K562 (cell line): ENCODE measurements around the gene PSMD1. TPM values are rescaled to one million over a fixed set of nuclear protein-coding genes. Genes with fewer than 3 reads are reported as not detected.

Source experiments
- ATAC-seq: fragments of 200-7000 bp; cut with Tn5 transposase; 3 replicates; pipeline ENCODE4 v1.9.1; 2020; ENCODE audit warnings: moderate library complexity
- BruUV-seq: library from RNA; stranded (reverse); fragments of 400-500 nt; replicated peaks from 2 replicates; lab custom pipeline; 2021; lab: Mats Ljungman, UMichigan
- CTCF ChIA-PET: fragments of 300-600 bp; formaldehyde crosslinking; extraction: SDS; loops from one replicate; lab custom pipeline; 2021; ENCODE audit warnings: low intra/inter-chr PET ratio; lab: Yijun Ruan, JAX
- POLR2A ChIA-PET: fragments of 300-600, 350-650 bp; sonication (Branson Sonifier 250); formaldehyde crosslinking; extraction: SDS; loops from one replicate; lab custom pipeline; 2021; ENCODE audit warnings: antibody characterized with exemption, inconsistent platforms; lab: Yijun Ruan, JAX
- DNase-seq, 4 experiments: peaks; one replicate each; pipeline versions ENCODE4 v3.0.0 to v3.0.0-alpha.2; 2011 to 2018; ENCODE audit warnings: low spot score in 3 of 4, mixed read lengths in 3 of 4; ENCODE audit errors: extremely low read depth in 1 of 4
- FAIRE-seq: peaks from 2 replicates; lab custom pipeline; 2011; peaks lifted over from hg19 to GRCh38; lab: Jason Lieb, UNC
- H2AFZ ChIP-seq: 2 replicates; pipeline ENCODE4 v1.6.0; 2011; ENCODE audit warnings: low read depth, low read length, control low read depth, inconsistent platforms
- H3K27ac ChIP-seq: fragments of 200-600 bp; 3 replicates; pipeline ENCODE4 v1.8.0; 2011; ENCODE audit warnings: low read depth, mild to moderate bottlenecking, control low read depth, inconsistent platforms, low read length, moderate library complexity, mixed read lengths; ENCODE audit errors: extremely low read depth
- H3K27me3 ChIP-seq, 2 experiments: fragments of 300-600 bp in 1 of 2; 2 replicates in 1 of 2; 3 replicates in 1 of 2; pipeline versions ENCODE4 v1.6.0 to v1.8.0; 2011; ENCODE audit warnings: inconsistent platforms in 2 of 2, low read length in 2 of 2, mild to moderate bottlenecking in 1 of 2, mixed read lengths in 1 of 2, moderate library complexity in 1 of 2; ENCODE audit not compliant: control insufficient read depth in 2 of 2, insufficient read depth in 2 of 2
- H3K36me3 ChIP-seq: fragments of 300-600 bp; 3 replicates; pipeline ENCODE4 v1.8.0; 2011; ENCODE audit warnings: mild to moderate bottlenecking, low read length, inconsistent platforms; ENCODE audit not compliant: control insufficient read depth, insufficient read depth
- H3K4me1 ChIP-seq, 2 experiments: fragments of 200-600 bp in 1 of 2; replicated peaks in 1 of 2; 2 replicates in 1 of 2; 3 replicates in 1 of 2; pipeline versions ENCODE4 v1.5.1 to v1.8.0; 2011; ENCODE audit warnings: inconsistent platforms in 2 of 2, low read length in 2 of 2, mild to moderate bottlenecking in 1 of 2, mixed read lengths in 1 of 2, moderate library complexity in 1 of 2; ENCODE audit not compliant: control insufficient read depth in 2 of 2, insufficient read depth in 2 of 2
- H3K4me2 ChIP-seq: 2 replicates; pipeline ENCODE4 v1.6.1; 2011; ENCODE audit warnings: low read length, control low read depth, inconsistent platforms, mixed read lengths; ENCODE audit not compliant: insufficient read depth
- H3K4me3 ChIP-seq: fragments of 200-600 bp; sonication (generic), shearing (Covaris generic); 2 replicates; pipeline ENCODE4 v1.5.1; 2016; ENCODE audit warnings: control low read depth, inconsistent platforms
- H3K79me2 ChIP-seq: fragments of 200-600 bp; 3 replicates; pipeline ENCODE4 v1.8.0; 2011; ENCODE audit warnings: low read length, inconsistent platforms; ENCODE audit not compliant: control insufficient read depth, insufficient read depth
- H3K9ac ChIP-seq, 2 experiments: 2 replicates each; pipeline versions ENCODE4 v1.6.0 to v1.6.1; 2011; ENCODE audit warnings: low read depth in 2 of 2, low read length in 2 of 2, control low read depth in 1 of 2, inconsistent platforms in 1 of 2, mild to moderate bottlenecking in 1 of 2, mixed read lengths in 1 of 2; ENCODE audit not compliant: insufficient read depth in 1 of 2
- H3K9me1 ChIP-seq: one replicate; pipeline ENCODE4 v1.6.0; 2011; ENCODE audit warnings: inconsistent platforms, mild to moderate bottlenecking, low read length, moderate library complexity; ENCODE audit not compliant: control insufficient read depth, insufficient read depth
- H3K9me3 ChIP-seq: replicated peaks from 2 replicates; pipeline ENCODE4 v1.5.1; 2011; ENCODE audit warnings: low read depth, low read length, inconsistent platforms; ENCODE audit not compliant: control insufficient read depth, insufficient read depth
- H4K20me1 ChIP-seq: replicated peaks from 2 replicates; pipeline ENCODE4 v1.6.1; 2011; ENCODE audit warnings: low read length, inconsistent platforms, mixed read lengths; ENCODE audit not compliant: control insufficient read depth, insufficient read depth
- BRF2 ChIP-seq: IDR thresholded peaks from 3 replicates; pipeline ENCODE4 v1.6.1; 2011; ENCODE audit warnings: borderline replicate concordance, mild to moderate bottlenecking; ENCODE audit not compliant: insufficient read length, insufficient read depth
- DDX20 ChIP-seq: fragments of 450-650 bp; IDR thresholded peaks from 2 replicates; pipeline ENCODE4 v1.6.1; 2016; ENCODE audit warnings: missing genetic modification characterization, low read depth, mild to moderate bottlenecking, missing compliant biosample characterization, moderate library complexity
- EHMT2 ChIP-seq: fragments of 450-650 bp; IDR thresholded peaks from 2 replicates; pipeline ENCODE4 v1.6.1; 2018; ENCODE audit warnings: antibody characterized with exemption
- HNRNPH1 ChIP-seq: fragments of 200-400 bp; formaldehyde crosslinking; optimal IDR thresholded peaks from 2 replicates; pipeline ENCODE3; 2017; ENCODE audit warnings: low read depth, mild to moderate bottlenecking, low read length, moderate library complexity
- KLF10 ChIP-seq: fragments of 250-450 bp; sonication (Bioruptor Pico); IDR thresholded peaks from 2 replicates; pipeline ENCODE4 v1.6.1; 2021; ENCODE audit warnings: matching md5 sums
- OTX1 ChIP-seq: fragments of 450-650 bp; formaldehyde crosslinking; IDR thresholded peaks from 2 replicates; pipeline ENCODE4 v1.4.0; 2022; ENCODE audit warnings: mild to moderate bottlenecking
- ZNF764 ChIP-seq: fragments of 250-450 bp; sonication (Bioruptor Pico); IDR thresholded peaks from 2 replicates; pipeline ENCODE4 v1.4.0; 2020; ENCODE audit warnings: low read depth, mild to moderate bottlenecking, moderate library complexity
- whole genome bisulfite sequencing: fragments of 100-300 bp; shearing (Covaris generic); methylation state at CpG from one replicate; pipeline ENCODE4 v1.1.6; 2016; ENCODE audit warnings: low coverage, mixed read lengths; ENCODE audit not compliant: insufficient coverage; ENCODE audit errors: missing lambda C conversion rate; 5-methylcytosine and 5-hydroxymethylcytosine counted together
- in situ Hi-C: fragments of 300-500 bp; cut with MboI; formaldehyde crosslinking; loops from 4 replicates; pipeline ENCODE4 v1.15.0; 2018; ENCODE audit warnings: inconsistent platforms, mixed read lengths
- intact Hi-C: fragments of 100-400 bp; cut with micrococcal nuclease; formaldehyde crosslinking; loops from 2 replicates; pipeline ENCODE4 v1.14.2; 2022
- polyA plus RNA-seq, 8 experiments: library from polyadenylated mRNA; depleted of rRNA in 4 of 8; stranded (reverse) in 5 of 8; unstranded in 3 of 8; fragments of >200 nt; fragmentation: Nextera tagmentation in 2 of 8; fragmentation: Illumina TruSeq in 1 of 8; extraction: Ambion mirVana in 2 of 8; extraction: Trizol in 1 of 8; gene quantifications; 2 replicates each; pipeline versions ENCODE4 v1.2.1 to v1.2.3, GENCODE V29; 2011 to 2014; ENCODE audit warnings: inconsistent platforms in 1 of 8, missing spikeins in 1 of 8
- total RNA-seq, 7 experiments: library from RNA; depleted of rRNA in 6 of 7; stranded (reverse); fragments of >200 nt in 6 of 7; fragmentation: Illumina TruSeq in 2 of 7; extraction: Trizol in 2 of 7; gene quantifications; 2 replicates each; pipeline versions ENCODE4 v1.2.1 to v1.2.3, GENCODE V29; 2011 to 2021; ENCODE audit warnings: low replicate concordance in 1 of 7
- TF ChIP-seq, protein P1 (sequence below): fragments of 450-650 bp; IDR thresholded peaks from 2 replicates; pipeline ENCODE4 v1.6.1; 2016

Gene PSMD1
- total and polyA plus RNA-seq, 9 of the 15 experiments (the other 6 are each of a cell fraction or from before 2014, with no cell fraction given), result 100 to 257 (median 147) TPM

- H2AFZ ChIP-seq, result no peak overlapping the region
- in situ Hi-C loops, result no loop called here
- no peaks in the 10 kb centered on the region for H3K79me2 ChIP-seq
- no peak for FAIRE-seq
- H3K4me3 ChIP-seq, result no peak overlapping the region
- ATAC-seq, result no peak
- intact Hi-C loops, result no loop called here
- no peaks in the 10 kb centered on the region for H3K9me1 ChIP-seq
- CTCF ChIA-PET, result no interaction called here
- 13% methylated on average over 3 of the region's 3 CpGs for WGBS
- TF ChIP-seq, protein P1, sequence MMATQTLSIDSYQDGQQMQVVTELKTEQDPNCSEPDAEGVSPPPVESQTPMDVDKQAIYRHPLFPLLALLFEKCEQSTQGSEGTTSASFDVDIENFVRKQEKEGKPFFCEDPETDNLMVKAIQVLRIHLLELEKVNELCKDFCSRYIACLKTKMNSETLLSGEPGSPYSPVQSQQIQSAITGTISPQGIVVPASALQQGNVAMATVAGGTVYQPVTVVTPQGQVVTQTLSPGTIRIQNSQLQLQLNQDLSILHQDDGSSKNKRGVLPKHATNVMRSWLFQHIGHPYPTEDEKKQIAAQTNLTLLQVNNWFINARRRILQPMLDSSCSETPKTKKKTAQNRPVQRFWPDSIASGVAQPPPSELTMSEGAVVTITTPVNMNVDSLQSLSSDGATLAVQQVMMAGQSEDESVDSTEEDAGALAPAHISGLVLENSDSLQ, result 0 out of 2 replicates have a peak, but pooled peaks have one; percentile 14
- no peak for TF ChIP-seq ZNF764 (CRISPR knock-in tag)
- H3K4me2 ChIP-seq, result no peak overlapping the region
- no peak for DNase-seq
- no peak overlapping the region for H3K9ac ChIP-seq
- H4K20me1 ChIP-seq, result no peaks in the 10 kb centered on the region
- no peak overlapping the region for H3K27ac ChIP-seq
- POLR2A ChIA-PET, result interaction anchor here (0.8 kb wide), 1 partner anchor 78 kb away, joined by 3 read pairs; no protein-coding TSS in a partner anchor
- H3K9me3 ChIP-seq, result no peaks in the 10 kb centered on the region
- no TSS peak for BruUV-seq
- no peaks in the 10 kb centered on the region for H3K4me1 ChIP-seq
- H3K36me3 ChIP-seq, result no peaks in the 10 kb centered on the region
- peaks cover 0 to 19% of the 10 kb centered on the region in 2 experiments; a peak in 2 of 5 replicates for H3K27me3 ChIP-seq
Measured at GRCh38 chr2:231210782-231211181, 154.1 kb downstream of the PSMD1 start.

DNA sequence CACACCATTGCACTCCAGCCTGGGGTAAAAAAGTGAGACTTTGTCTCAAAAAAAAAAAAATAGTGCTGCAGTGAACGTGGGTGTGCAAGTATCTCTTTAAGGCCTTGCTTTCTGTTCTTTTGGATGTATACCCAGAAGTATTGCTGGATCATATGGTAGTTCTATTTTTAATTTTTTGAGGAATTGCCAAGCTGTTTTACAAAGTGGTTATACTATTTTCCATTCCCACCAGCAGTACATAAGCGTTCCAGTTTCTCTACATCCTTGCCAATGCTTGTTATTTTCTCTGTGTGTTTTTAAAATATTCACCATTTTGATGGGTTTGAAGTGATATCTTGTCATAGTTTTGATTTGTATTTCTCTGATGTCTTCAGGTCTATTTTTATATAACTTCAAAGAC is 154.8 kb downstream of the PSMD1 start:
- no peak for TF ChIP-seq KLF10
- no peak for TF ChIP-seq DDX20
- no peak for TF ChIP-seq OTX1 (CRISPR knock-in tag)
- TF ChIP-seq HNRNPH1, result no peak
- no peak for TF ChIP-seq EHMT2
- no peak for TF ChIP-seq BRF2
- H3K9ac ChIP-seq, result no peak overlapping the region
- no peaks in the 10 kb centered on the region for H3K9me1 ChIP-seq
- H3K4me2 ChIP-seq, result no peak overlapping the region
- H3K27ac ChIP-seq, result no peak overlapping the region
- H3K79me2 ChIP-seq, result no peaks in the 10 kb centered on the region
- no peak overlapping the region for H2AFZ ChIP-seq
- intact Hi-C loops (no loop called here), in situ Hi-C loops (no loop called here)
- DNase-seq, result no peak
- POLR2A ChIA-PET, result interaction anchor here (0.8 kb wide), 1 partner anchor 77 kb away, joined by 3 read pairs; no protein-coding TSS in a partner anchor
- WGBS, result 0% methylated on average over 2 of the region's 2 CpGs
- no peak for ATAC-seq
- CTCF ChIA-PET, result no interaction called here
- no peaks in the 10 kb centered on the region for H4K20me1 ChIP-seq
- no peaks in the 10 kb centered on the region for H3K9me3 ChIP-seq
- no peaks in the 10 kb centered on the region for H3K36me3 ChIP-seq
- H3K4me3 ChIP-seq, result no peak overlapping the region
- FAIRE-seq, result no peak
- H3K4me1 ChIP-seq, result no peaks in the 10 kb centered on the region
- H3K27me3 ChIP-seq, result peaks cover 0 to 20% of the 10 kb centered on the region in 2 experiments; a peak in 2 of 5 replicates
- no TSS peak for BruUV-seq
